ENCODE data around the gene ZCCHC4.
"Not testable (repeated sequence)": the region's sequence is repeated elsewhere in the genome, so short reads cannot be mapped to it uniquely, and the experiment has no call there.

Gene ZCCHC4

GRCh38 chr4:25321703-25322102, 9.1 kb downstream of the ZCCHC4 start:
- no peak for DNase-seq

- not testable (repeated sequence) for DNase-seq
Observed at GRCh38 chr4:25328463-25328862, 15.9 kb downstream of the ZCCHC4 start.

- DNase-seq = no peak
Observed at GRCh38 chr4:25330335-25330734, 17.8 kb downstream of the ZCCHC4 start.

GRCh38 chr4:25330905-25331808, 18.6 kb downstream of the ZCCHC4 start:
- no peak for DNase-seq

- no peak for DNase-seq
Observed at GRCh38 chr4:25343671-25344070, 31.1 kb downstream of the ZCCHC4 start.

GRCh38 chr4:25345744-25346143, 33.2 kb downstream of the ZCCHC4 start:
- no peak for DNase-seq

- DNase-seq = no peak
Observed at GRCh38 chr4:25346913-25347312, 34.3 kb downstream of the ZCCHC4 start.

GRCh38 chr4:25347473-25347872, 34.9 kb downstream of the ZCCHC4 start:
- peak; percentile 6 for DNase-seq

GRCh38 chr4:25347971-25348370, 35.4 kb downstream of the ZCCHC4 start:
- no peak for DNase-seq

GRCh38 chr4:25350561-25350960, 38.0 kb downstream of the ZCCHC4 start:
- DNase-seq = no peak

- no peak for DNase-seq
Observed at GRCh38 chr4:25351777-25352416, 39.3 kb downstream of the ZCCHC4 start.

GRCh38 chr4:25356068-25356467, 43.5 kb downstream of the ZCCHC4 start:
- DNase-seq = no peak

GRCh38 chr4:25358515-25359275, 46.1 kb downstream of the ZCCHC4 start:
- peak; percentile 40 for DNase-seq

- DNase-seq = no peak
Observed at GRCh38 chr4:25361253-25361652, 48.7 kb downstream of the ZCCHC4 start.

- peak; percentile 2 for DNase-seq
Observed at GRCh38 chr4:25367004-25367621, 54.5 kb downstream of the ZCCHC4 start.

GRCh38 chr4:25367877-25368276, 55.3 kb downstream of the ZCCHC4 start:
- no peak for DNase-seq

GRCh38 chr4:25368315-25368714, 55.7 kb downstream of the ZCCHC4 start:
- no peak for DNase-seq

- no peak for DNase-seq
Observed at GRCh38 chr4:25370242-25370641, 57.7 kb downstream of the ZCCHC4 start.

GRCh38 chr4:25372549-25372948, 60.0 kb downstream of the ZCCHC4 start:
- DNase-seq = not testable (repeated sequence)

GRCh38 chr4:25376754-25377571, 64.4 kb downstream of the ZCCHC4 start, which contains the start of gene ANAPC4:
Gene ANAPC4, plus strand, starts transcription at chr4:25377263. Its CDS starts 165 bp downstream, at chr4:25377428.
- DNase-seq = peak; percentile 69

- no peak for DNase-seq
Observed at GRCh38 chr4:25377572-25378436, 65.2 kb downstream of the ZCCHC4 start.
